ENCODE results near the gene VPS41.

The VPS41 gene

DNA sequence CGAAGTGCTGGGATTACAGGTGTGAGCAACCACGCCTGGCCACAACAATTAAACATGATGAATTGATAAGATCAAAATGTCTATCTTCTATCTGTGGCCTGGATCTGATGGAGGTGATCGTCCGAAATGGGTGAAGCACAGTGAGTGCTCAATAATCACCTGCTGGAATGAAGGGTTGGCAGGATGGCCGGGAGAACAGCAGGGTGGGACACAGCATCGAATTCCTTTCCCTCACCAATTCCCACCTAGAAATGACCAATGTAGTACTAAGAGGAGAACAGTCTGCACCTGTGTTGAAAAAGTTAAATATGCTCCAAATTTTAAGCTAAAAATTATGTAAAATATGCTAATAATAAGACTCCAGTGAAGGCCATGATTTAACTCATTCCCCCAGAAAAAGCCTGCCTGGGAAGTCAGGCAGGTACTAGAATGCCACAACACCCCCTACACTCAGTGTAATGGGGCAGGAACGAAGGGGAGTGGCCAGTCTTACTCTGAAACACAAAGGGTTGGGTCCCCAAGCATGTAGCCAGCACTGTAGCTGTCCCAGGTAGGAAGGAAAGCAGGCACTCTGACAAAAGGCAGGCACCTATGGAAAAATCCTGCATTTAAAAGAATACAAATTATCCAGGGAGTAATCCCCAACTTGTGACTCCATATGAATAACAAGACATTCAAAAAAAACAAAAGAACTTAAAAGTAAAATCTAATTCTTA lies 110.3 kb downstream of the VPS41 start:
- no peak for DNase-seq (ENCODE audit: low read depth, low spot score)
- no peak for TF ChIP-seq CTCF (IDR thresholded peaks at IDR 0.05; ENCODE audit: insufficient read depth, low read length, missing control alignments)
- ChIA-PET CTCF (interaction anchor here (1.0 to 1.8 kb wide), 4 partner anchors 11 to 669 kb away, joined by 3 to 6 read pairs (median 4); no protein-coding TSS in a partner anchor), POLR2A (no interaction called here)
- H3K4me3 ChIP-seq (ENCODE audit: low read depth, low read length): no peak overlapping the region

DNA sequence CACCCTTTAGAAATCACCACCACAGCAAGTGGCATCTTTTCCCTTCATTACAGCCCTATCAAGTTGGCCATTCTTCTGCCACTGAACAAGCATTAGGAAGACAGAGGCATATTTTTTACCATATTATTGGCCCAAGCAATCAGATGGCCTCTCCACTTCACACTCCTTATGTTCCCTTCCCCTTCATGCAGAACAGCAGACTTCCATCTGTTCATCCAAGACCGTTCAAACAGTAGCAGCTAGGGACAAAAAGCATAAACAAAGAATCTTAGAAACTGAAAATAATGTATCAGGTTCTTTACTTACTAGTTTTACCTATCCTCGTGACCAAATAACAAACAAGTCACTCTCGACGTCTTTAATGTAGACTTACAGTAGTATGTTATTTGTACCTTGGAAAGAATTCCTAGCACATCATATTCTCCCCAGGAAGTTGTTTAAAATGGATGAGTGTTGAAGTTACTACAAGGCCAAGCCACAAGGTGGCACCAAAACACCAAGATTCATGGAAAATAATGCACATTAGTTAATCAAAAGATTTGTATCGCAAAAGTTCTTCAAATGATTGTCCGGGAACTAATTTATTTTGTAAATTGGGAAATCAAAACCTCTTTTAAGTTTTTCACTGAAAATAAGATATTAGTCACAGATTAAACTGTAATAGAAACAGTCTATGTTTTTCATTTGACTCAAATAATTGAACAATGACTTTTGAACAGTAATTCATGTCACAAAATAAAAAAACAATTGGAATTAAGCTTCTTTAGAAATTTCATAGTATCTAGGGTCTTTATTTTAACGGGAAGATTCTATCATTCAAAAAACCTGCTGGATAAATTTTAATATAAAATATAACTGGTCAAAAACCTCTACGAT lies 112.1 kb downstream of the VPS41 start:
- H3K4me3 ChIP-seq (ENCODE audit: low read depth, low read length): no peak overlapping the region
- ChIA-PET CTCF (interaction anchor here (0.6 to 3.9 kb wide), 22 partner anchors 9 to 726 kb away, joined by 3 to 21 read pairs (median 4); no protein-coding TSS in a partner anchor), POLR2A (no interaction called here)
- DNase-seq (ENCODE audit: low read depth, low spot score): no peak
- peak; percentile 57 for TF ChIP-seq CTCF (IDR thresholded peaks at IDR 0.05; ENCODE audit: insufficient read depth, low read length, missing control alignments)

DNA sequence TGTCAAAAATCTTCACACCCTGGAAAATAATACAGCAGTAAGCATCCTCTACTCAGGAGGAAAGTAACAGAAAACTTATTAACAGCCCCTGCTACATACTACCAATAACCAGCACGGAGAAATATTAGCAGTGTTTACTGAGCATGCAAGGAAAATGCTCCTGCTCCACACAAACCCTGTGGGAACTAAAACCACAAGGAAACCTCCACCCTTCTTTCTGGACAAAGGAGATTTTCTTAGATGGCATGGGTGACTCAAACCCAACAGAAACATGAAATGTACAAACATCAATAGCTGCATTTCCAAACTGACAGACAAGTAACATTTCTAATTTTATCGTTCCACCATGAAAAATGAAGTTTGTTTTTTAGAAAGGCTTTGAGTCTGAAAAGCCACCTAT lies 113.4 kb downstream of the VPS41 start:
- H3K4me3 ChIP-seq (ENCODE audit: low read depth, low read length): no peak overlapping the region
- POLR2A ChIA-PET: no interaction called here
- no peak for TF ChIP-seq CTCF (IDR thresholded peaks at IDR 0.05; ENCODE audit: insufficient read depth, low read length, missing control alignments)
- CTCF ChIA-PET: interaction anchor here (0.6 to 3.9 kb wide), 20 partner anchors 9 to 779 kb away, joined by 3 to 21 read pairs (median 3); no protein-coding TSS in a partner anchor
- DNase-seq (ENCODE audit: low read depth, low spot score): no peak

DNA sequence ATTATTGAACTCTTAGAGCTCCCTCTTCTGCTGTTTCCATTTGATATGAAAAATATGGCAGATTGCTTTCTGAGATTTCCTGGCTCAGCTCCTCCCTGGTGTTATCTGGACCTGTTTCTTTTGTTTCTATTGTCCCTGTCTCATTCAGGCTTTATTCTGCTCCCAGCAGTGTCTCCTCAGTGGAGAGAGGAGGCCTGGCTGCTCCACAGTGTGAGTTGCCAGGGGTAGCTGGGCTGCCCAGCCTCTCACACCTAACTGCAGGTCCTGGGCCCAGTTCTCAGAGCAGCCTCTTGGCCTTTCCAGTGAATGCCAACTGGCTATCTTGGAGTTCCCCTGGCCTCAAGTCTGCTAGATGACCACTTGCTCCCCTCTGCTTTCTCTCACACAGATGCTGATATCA lies 127.0 kb downstream of the VPS41 start:
- ChIA-PET CTCF (no interaction called here), POLR2A (no interaction called here)
- DNase-seq (ENCODE audit: low read depth, low spot score): no peak
- no peak overlapping the region for H3K4me3 ChIP-seq (ENCODE audit: low read depth, low read length)
- TF ChIP-seq CTCF (IDR thresholded peaks at IDR 0.05; ENCODE audit: insufficient read depth, low read length, missing control alignments): no peak

- ChIA-PET POLR2A (no interaction called here), CTCF (interaction anchor here (0.6 kb wide), 1 partner anchor 19 kb away, joined by 3 read pairs; no protein-coding TSS in a partner anchor)
- no peak for TF ChIP-seq CTCF (IDR thresholded peaks at IDR 0.05; ENCODE audit: insufficient read depth, low read length, missing control alignments)
- no peak overlapping the region for H3K4me3 ChIP-seq (ENCODE audit: low read depth, low read length)
- no peak for DNase-seq (ENCODE audit: low read depth, low spot score)
Measured at GRCh38 chr7:38777609-38778008, 131.4 kb downstream of the VPS41 start.
